Sigmoid colon (tissue), 7 donors: ENCODE data around the gene YTHDF1. TPM values are rescaled to one million over a fixed set of nuclear protein-coding genes. Genes with fewer than 3 reads are reported as not detected.

Source experiments
- DNase-seq: peaks from one replicate; pipeline ENCODE4 v3.0.0-alpha.2; 2019
- H3K27ac ChIP-seq, 4 donors: fragments of 200-600 bp; sonication (generic); one replicate each; pipeline ENCODE4 v1.5.1; 2016 to 2019; ENCODE audit warnings: mild to moderate bottlenecking in 1 of 4
- H3K27me3 ChIP-seq, 3 donors: fragments of 200-600 bp; sonication (generic); one replicate each; pipeline ENCODE4 v1.5.1; 2019; ENCODE audit warnings: mild to moderate bottlenecking in 1 of 3
- H3K36me3 ChIP-seq, 4 donors: fragments of 200-600 bp; sonication (generic); one replicate each; pipeline ENCODE4 v1.5.1; 2016 to 2019
- H3K4me1 ChIP-seq, 4 donors: fragments of 200-600 bp; sonication (generic); one replicate each; pipeline ENCODE4 v1.5.1; 2017 to 2019
- H3K4me3 ChIP-seq, 4 donors: fragments of 200-600 bp; sonication (generic); one replicate each; pipeline ENCODE4 v1.5.1; 2017 to 2019; ENCODE audit warnings: mild to moderate bottlenecking in 2 of 4, moderate library complexity in 1 of 4
- H3K9me3 ChIP-seq, 4 donors: fragments of 200-600 bp in 3 of 4; sonication (generic) in 3 of 4; one replicate each; pipeline versions ENCODE4 v1.5.1 to v1.6.1; 2013 to 2019
- CTCF ChIP-seq, 4 experiments: fragments of 450-650 bp in 3 of 4; fragments of 200-600 bp in 1 of 4; IDR thresholded peaks; one replicate each; pipeline ENCODE4 v1.5.1; 2016 to 2019; ENCODE audit warnings: antibody characterized with exemption in 4 of 4, mild to moderate bottlenecking in 3 of 4, moderate library complexity in 2 of 4
- EP300 ChIP-seq, 4 donors: sonication (generic); formaldehyde crosslinking; IDR thresholded peaks; one replicate each; pipeline ENCODE4 v1.6.1; 2017; ENCODE audit warnings: antibody characterized with exemption in 4 of 4
- POLR2A ChIP-seq, 2 donors: fragments of 450-650 bp; IDR thresholded peaks; one replicate each; pipeline ENCODE4 v1.6.1; 2016; ENCODE audit warnings: antibody characterized with exemption in 2 of 2, mild to moderate bottlenecking in 2 of 2, moderate library complexity in 2 of 2
- POLR2AphosphoS5 ChIP-seq, 4 donors: sonication (generic); formaldehyde crosslinking; IDR thresholded peaks; one replicate each; pipeline ENCODE4 v1.6.1; 2017; ENCODE audit warnings: antibody characterized with exemption in 4 of 4
- WGBS, 2 donors: extraction: QIAGEN DNeasy Blood & Tissue Kit; methylation state at CpG; one replicate each; pipeline ENCODE4 v1.1.7; 2013; 5-methylcytosine and 5-hydroxymethylcytosine counted together
- intact Hi-C: fragments of 100-400 bp; cut with DNase I; formaldehyde crosslinking; loops from one replicate; pipeline ENCODE4 v1.15.1; 2023
- polyA plus RNA-seq, 3 donors: library from polyadenylated mRNA; stranded (reverse); fragments of 200-250 nt; gene quantifications; one replicate each; pipeline ENCODE4 v1.2.3, GENCODE V29; 2013
- total RNA-seq, 4 donors: library from RNA; depleted of rRNA; stranded (reverse); fragments of >200 nt; gene quantifications; one replicate each; pipeline ENCODE4 v1.1.0, GENCODE V29; 2016
- donor health status: healthy with polysubstance abuse.
- donor health status: Bipolar disorder and iron deficiency.
- donor health status: healthy.

YTHDF1 gene
- total and polyA plus RNA-seq, 7 donors = 15.3 to 25.0 (median 22.4) TPM

- intact Hi-C loops = no loop called here
- DNase-seq = no peak
- Histone ChIP-seq H3K9me3 (no peaks in the 10 kb centered on the region), H3K27me3 (peaks cover 0 to 37% (median 6%) of the 10 kb centered on the region in 3 donors), H3K4me3 (no peak overlapping the region), H3K36me3 (no peaks in the 10 kb centered on the region), H3K4me1 (no peaks in the 10 kb centered on the region), H3K27ac (no peak overlapping the region)
- TF ChIP-seq CTCF (IDR thresholded peaks at IDR 0.05) (no peak), POLR2AphosphoS5 (IDR thresholded peaks at IDR 0.05) (no peak), POLR2A (IDR thresholded peaks at IDR 0.05) (no peak), EP300 (IDR thresholded peaks at IDR 0.05) (no peak)
- WGBS, 2 donors = 70 to 80% methylated on average over 24 of the region's 24 CpGs
These were observed 51.2 kb downstream of the YTHDF1 start for GRCh38 chr20:63164484-63165355.

DNA sequence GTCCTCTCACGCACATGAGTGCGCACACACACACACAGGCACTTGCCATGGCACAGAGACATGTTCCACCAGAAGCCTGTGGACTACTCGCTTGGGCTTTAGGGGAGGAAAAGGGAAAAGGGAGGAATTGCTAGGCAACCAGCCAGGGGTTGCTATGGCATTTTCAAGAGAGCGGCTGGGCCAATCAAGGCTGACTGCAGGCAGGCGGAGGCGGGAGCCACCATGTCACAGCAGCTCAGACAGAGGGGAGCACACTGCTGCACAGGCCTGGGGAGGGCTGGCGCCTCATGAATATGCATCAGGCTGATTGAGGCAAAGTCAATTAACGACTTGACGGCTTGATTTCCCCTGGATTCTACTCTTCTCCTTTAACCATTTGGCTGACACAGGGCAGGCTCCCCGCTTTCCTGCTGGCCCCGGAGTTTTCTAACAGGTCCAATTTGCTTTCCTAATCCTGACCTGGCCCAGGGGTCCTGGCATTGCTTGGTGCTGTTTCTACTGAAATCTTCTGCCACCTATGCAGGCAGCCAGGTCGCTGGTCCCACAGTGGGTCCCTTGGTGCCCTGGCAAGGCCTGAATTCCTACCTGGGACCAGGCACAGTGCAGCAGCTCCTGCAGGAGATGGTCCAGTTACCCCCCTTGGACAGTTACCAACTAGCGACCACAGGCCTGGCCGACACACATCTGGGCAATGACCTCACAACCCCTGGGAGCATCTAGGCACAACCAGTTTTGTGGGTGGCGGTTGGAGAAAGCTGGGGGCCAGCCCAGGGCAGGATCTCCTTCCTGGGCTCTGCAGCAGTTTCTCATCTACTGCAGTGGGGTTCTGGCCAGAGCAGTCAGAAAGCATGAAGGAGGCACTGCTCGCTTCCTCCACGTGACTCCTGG, 52.1 kb downstream of the YTHDF1 start:
- intact Hi-C loops = no loop called here
- no peak overlapping the region for H3K27ac ChIP-seq
- 58 to 62% methylated on average over 17 of the region's 17 CpGs for WGBS, 2 donors
- TF ChIP-seq EP300 (IDR thresholded peaks at IDR 0.05) (no peak), POLR2AphosphoS5 (IDR thresholded peaks at IDR 0.05) (no peak), POLR2A (IDR thresholded peaks at IDR 0.05) (no peak), CTCF (IDR thresholded peaks at IDR 0.05) (no peak)
- no peak for DNase-seq
- H3K4me3 ChIP-seq = no peak overlapping the region
- H3K4me1 ChIP-seq = no peaks in the 10 kb centered on the region
- H3K9me3 ChIP-seq = no peaks in the 10 kb centered on the region
- H3K36me3 ChIP-seq = no peaks in the 10 kb centered on the region
- H3K27me3 ChIP-seq = peaks cover 0 to 37% (median 6%) of the 10 kb centered on the region in 3 donors

- WGBS, 2 donors = 66 to 71% methylated on average over 6 of the region's 6 CpGs
- no peak overlapping the region for H3K4me3 ChIP-seq
- no peak for DNase-seq
These were observed 52.8 kb downstream of the YTHDF1 start for GRCh38 chr20:63163171-63163570.

More at GRCh38 chr20:63163171-63163570, 52.8 kb downstream of the YTHDF1 start:
- H3K9me3 ChIP-seq = no peaks in the 10 kb centered on the region
- intact Hi-C loops = no loop called here
- no peaks in the 10 kb centered on the region for H3K4me1 ChIP-seq
- no peak for TF ChIP-seq EP300 (IDR thresholded peaks at IDR 0.05)
- no peak for TF ChIP-seq CTCF (IDR thresholded peaks at IDR 0.05)
- TF ChIP-seq POLR2AphosphoS5 (IDR thresholded peaks at IDR 0.05) = no peak
- no peak for TF ChIP-seq POLR2A (IDR thresholded peaks at IDR 0.05)
- peaks cover 0 to 37% (median 6%) of the 10 kb centered on the region in 3 donors for H3K27me3 ChIP-seq
- H3K27ac ChIP-seq = no peak overlapping the region
- H3K36me3 ChIP-seq = no peaks in the 10 kb centered on the region
